OCI-LY1 (cell line): ENCODE measurements around the gene TMEM185B.

Experiments
- H2AFZ ChIP-seq: fragments of 200-600 bp; sonication (generic), shearing (Covaris generic); 2 replicates; pipeline ENCODE4 v1.6.0; 2014; ENCODE audit warnings: antibody characterized with exemption, mild to moderate bottlenecking, low read length
- H3F3A ChIP-seq: fragments of 200-600 bp; sonication (generic), shearing (Covaris generic); 2 replicates; pipeline ENCODE4 v1.6.0; 2014; ENCODE audit warnings: mild to moderate bottlenecking, antibody characterized with exemption, low read length, moderate library complexity; ENCODE audit not compliant: insufficient read depth
- H3K27ac ChIP-seq: fragments of 200-600 bp; sonication (generic); 2 replicates; pipeline ENCODE4 v1.5.1; 2014; ENCODE audit warnings: low read length, mixed run types, mild to moderate bottlenecking, low read depth; ENCODE audit not compliant: poor library complexity, severe bottlenecking
- H3K27me3 ChIP-seq: fragments of 200-600 bp; sonication (generic); 2 replicates; pipeline ENCODE4 v1.6.0; 2014; ENCODE audit warnings: antibody characterized with exemption, mild to moderate bottlenecking, low read length, moderate library complexity; ENCODE audit not compliant: insufficient read depth
- H3K36me3 ChIP-seq: fragments of 200-600 bp; sonication (generic); 2 replicates; pipeline ENCODE4 v1.6.1; 2014; ENCODE audit warnings: mild to moderate bottlenecking, antibody characterized with exemption, low read length, moderate library complexity, mixed read lengths; ENCODE audit not compliant: insufficient read depth
- H3K4me1 ChIP-seq: fragments of 200-600 bp; sonication (generic); 2 replicates; pipeline ENCODE4 v1.5.1; 2014; ENCODE audit warnings: mild to moderate bottlenecking, low read length, moderate library complexity; ENCODE audit not compliant: insufficient read depth, severe bottlenecking
- H3K4me2 ChIP-seq: fragments of 200-600 bp; sonication (generic), shearing (Covaris generic); 2 replicates; pipeline ENCODE4 v1.6.1; 2014; ENCODE audit warnings: low read length
- H3K4me3 ChIP-seq: fragments of 200-600 bp; sonication (generic); 2 replicates; pipeline ENCODE4 v1.5.1; 2014; ENCODE audit warnings: low read length, low read depth, mild to moderate bottlenecking, mixed read lengths; ENCODE audit not compliant: poor library complexity, severe bottlenecking
- H3K79me2 ChIP-seq: fragments of 200-600 bp; shearing (Covaris generic); 2 replicates; pipeline ENCODE4 v1.6.1; 2016; ENCODE audit warnings: mixed run types, low read length, mixed read lengths; ENCODE audit not compliant: insufficient read depth
- H3K9ac ChIP-seq: fragments of 200-600 bp; sonication (generic), shearing (Covaris generic); 2 replicates; pipeline ENCODE4 v1.6.1; 2014; ENCODE audit warnings: mild to moderate bottlenecking, low read length, mixed read lengths
- H3K9me2 ChIP-seq: fragments of 200-600 bp; sonication (generic), shearing (Covaris generic); 2 replicates; pipeline ENCODE4 v1.6.1; 2014; ENCODE audit warnings: low read depth, mild to moderate bottlenecking, low read length, mixed read lengths
- H3K9me3 ChIP-seq: fragments of 200-600 bp; shearing (Covaris generic); 2 replicates; pipeline ENCODE4 v1.6.1; 2014; ENCODE audit warnings: low read length, mixed read lengths
- H4K20me1 ChIP-seq: fragments of 200-600 bp; sonication (generic), shearing (Covaris generic); 2 replicates; pipeline ENCODE4 v1.6.0; 2016; ENCODE audit warnings: mild to moderate bottlenecking, low read length; ENCODE audit not compliant: insufficient read depth
- CTCF ChIP-seq: fragments of 200-600 bp; sonication (generic), shearing (Covaris generic); IDR thresholded peaks from 2 replicates; pipeline ENCODE4 v1.5.1; 2017; ENCODE audit warnings: mild to moderate bottlenecking, antibody characterized with exemption, low read length, moderate library complexity, mixed read lengths
- EZH2 ChIP-seq: fragments of 200-600 bp; sonication (generic), shearing (Covaris generic); IDR thresholded peaks from 2 replicates; pipeline ENCODE4 v1.8.0; 2017; ENCODE audit warnings: borderline replicate concordance, mixed run types, mild to moderate bottlenecking, antibody characterized with exemption, low read length, moderate library complexity, mixed read lengths

Gene TMEM185B

GRCh38 chr2:120231564-120231973 is 8.4 kb upstream of the TMEM185B start:
- H2AFZ ChIP-seq, result no peak overlapping the region

DNA sequence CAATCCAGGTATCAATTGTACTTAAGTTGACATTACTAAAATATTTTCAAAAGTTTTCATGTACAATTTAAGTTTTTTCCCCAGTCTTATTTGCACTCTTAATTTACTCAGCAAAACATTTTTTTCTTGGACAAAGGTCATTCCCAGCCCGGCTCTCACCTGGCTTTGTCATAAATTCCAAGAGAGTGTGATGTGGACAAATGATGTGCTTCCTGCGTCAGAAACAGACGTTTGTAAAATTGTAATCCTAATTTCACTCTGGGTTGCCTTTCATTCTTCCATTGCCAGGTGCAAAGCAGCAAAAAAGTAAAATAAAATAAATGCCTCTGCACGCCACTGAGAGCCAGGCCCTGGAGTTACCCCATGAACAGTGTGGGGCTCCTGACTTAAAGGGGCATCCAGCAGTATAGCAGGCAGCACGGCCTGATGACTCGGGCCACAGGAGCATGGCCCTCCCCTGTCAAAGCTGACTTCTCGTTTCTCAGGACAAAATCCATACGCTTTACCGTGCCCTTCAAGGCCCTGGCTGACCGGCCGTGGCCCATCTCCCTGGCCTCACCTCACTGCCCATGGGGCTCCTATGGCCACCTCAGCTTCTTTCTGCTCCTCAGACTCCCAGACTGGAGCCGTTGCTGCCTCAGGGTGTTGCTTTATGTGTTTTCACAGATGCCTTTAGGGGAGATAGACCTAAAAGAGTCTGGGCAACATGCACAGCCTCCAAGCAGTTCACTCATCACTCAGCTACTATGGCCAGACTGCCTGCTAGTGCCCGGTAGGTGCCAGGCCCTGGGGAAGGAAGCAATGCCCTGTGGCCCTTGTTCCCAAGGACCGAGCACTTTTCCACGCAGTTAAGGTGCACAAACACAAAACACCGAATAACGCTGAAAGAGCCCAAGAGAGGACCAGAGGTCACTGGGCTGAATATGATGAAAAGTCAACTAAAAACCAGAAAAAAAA is 7.6 kb upstream of the TMEM185B start:
- Histone ChIP-seq H3K79me2 (no peaks in the 10 kb centered on the region), H3K9ac (peak overlapping the region; percentile 86), H4K20me1 (no peaks in the 10 kb centered on the region), H3K27ac (peak overlapping the region; percentile 98), H3K4me2 (peak overlapping the region; percentile 96), H3K9me2 (no peaks in the 10 kb centered on the region), H2AFZ (no peak overlapping the region), H3K4me1 (peaks cover 71% of the 10 kb centered on the region), H3K36me3 (no peaks in the 10 kb centered on the region; the same call in 1 of the 2 replicates), H3K4me3 (peak overlapping the region; percentile 61), H3K27me3 (no peaks in the 10 kb centered on the region), H3F3A (0 out of 2 replicates have a peak, but pooled peaks cover 5% of the 10 kb centered on the region), H3K9me3 (no peaks in the 10 kb centered on the region)
- no peak for TF ChIP-seq EZH2
- TF ChIP-seq CTCF, result no peak

More at GRCh38 chr2:120231564-120231973, 8.4 kb upstream of the TMEM185B start:
- TF ChIP-seq CTCF (no peak), EZH2 (no peak)
- 0 out of 2 replicates have a peak, but pooled peaks cover 5% of the 10 kb centered on the region for H3F3A ChIP-seq
- H3K27me3 ChIP-seq, result no peaks in the 10 kb centered on the region
- no peaks in the 10 kb centered on the region for H3K9me3 ChIP-seq
- peaks cover 64% of the 10 kb centered on the region for H3K4me1 ChIP-seq
- H3K36me3 ChIP-seq, result no peaks in the 10 kb centered on the region; the same call in 1 of the 2 replicates
- H3K4me2 ChIP-seq, result peak overlapping the region; percentile 96
- no peaks in the 10 kb centered on the region for H4K20me1 ChIP-seq
- H3K27ac ChIP-seq, result peak overlapping the region; percentile 98
- no peaks in the 10 kb centered on the region for H3K79me2 ChIP-seq
- no peaks in the 10 kb centered on the region for H3K9me2 ChIP-seq
- H3K4me3 ChIP-seq, result peak overlapping the region; percentile 61
- H3K9ac ChIP-seq, result peak overlapping the region; percentile 86

DNA sequence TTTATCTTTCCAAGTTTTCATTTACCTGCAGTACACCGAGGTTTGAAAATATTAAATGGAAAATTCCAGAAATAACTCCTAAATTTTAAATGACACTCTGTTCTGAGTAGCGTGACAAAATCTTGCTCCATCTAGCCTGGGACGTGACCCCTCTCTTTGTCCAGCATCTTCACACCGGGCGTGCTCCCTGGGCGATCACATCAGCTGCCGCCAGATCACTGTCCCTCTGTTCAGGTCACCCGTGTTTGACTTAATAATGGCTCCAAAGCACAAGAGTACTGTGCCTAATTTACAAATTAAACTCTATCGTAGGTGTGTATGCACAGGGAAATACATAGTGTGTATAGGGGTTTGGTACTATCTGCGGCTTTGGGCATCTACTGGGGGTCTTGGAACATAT is 6.1 kb upstream of the TMEM185B start:
- no peaks in the 10 kb centered on the region for H3K79me2 ChIP-seq
- peak overlapping the region; percentile 61 for H3K4me3 ChIP-seq
- H3F3A ChIP-seq, result 0 out of 2 replicates have a peak, but pooled peaks cover 5% of the 10 kb centered on the region
- no peaks in the 10 kb centered on the region; the same call in 1 of the 2 replicates for H3K36me3 ChIP-seq
- H2AFZ ChIP-seq, result no peak overlapping the region
- H3K4me1 ChIP-seq, result peaks cover 86% of the 10 kb centered on the region
- no peak for TF ChIP-seq EZH2
- TF ChIP-seq CTCF, result no peak
- peak overlapping the region; percentile 86 for H3K9ac ChIP-seq
- no peaks in the 10 kb centered on the region for H3K9me2 ChIP-seq
- peak overlapping the region; percentile 98 for H3K27ac ChIP-seq
- no peaks in the 10 kb centered on the region for H3K27me3 ChIP-seq
- peak overlapping the region; percentile 96 for H3K4me2 ChIP-seq
- H3K9me3 ChIP-seq, result no peaks in the 10 kb centered on the region
- H4K20me1 ChIP-seq, result no peaks in the 10 kb centered on the region
